Transverse colon (tissue), 3 donors: ENCODE results near the gene ZWILCH.

ENCODE experiments used
- CTCF ChIP-seq, 5 experiments: fragments of 200-600 bp in 3 of 5; fragments of 450-650 bp in 2 of 5; sonication (generic) in 3 of 5; IDR thresholded peaks; 1 replicate in 2 of 5; 2 replicates in 3 of 5; pipeline ENCODE4 v1.5.1; 2016 to 2017; ENCODE audit warnings: antibody characterized with exemption in 5 of 5, inconsistent platforms in 3 of 5, mild to moderate bottlenecking in 2 of 5, moderate library complexity in 1 of 5
- EP300 ChIP-seq: sonication (generic); formaldehyde crosslinking; IDR thresholded peaks from one replicate; pipeline ENCODE4 v1.6.1; 2017; ENCODE audit warnings: antibody characterized with exemption, low read depth

- TF ChIP-seq CTCF (IDR thresholded peaks at IDR 0.05) (no peak), EP300 (no peak)
These were observed 86.3 kb downstream of the ZWILCH start for GRCh38 chr15:66591322-66591862.
